Colon (tissue), 2 donors: ENCODE results near the gene LILRB5.
"Not testable (repeated sequence)": the region's sequence is repeated elsewhere in the genome, so short reads cannot be mapped to it uniquely, and the experiment has no call there.

Experiments used
- FAIRE-seq: peaks from 2 replicates; lab custom pipeline; 2012; peaks lifted over from hg19 to GRCh38; lab: Jason Lieb, UNC
- donor health status: control.
- donor health status: control.

LILRB5 gene

DNA sequence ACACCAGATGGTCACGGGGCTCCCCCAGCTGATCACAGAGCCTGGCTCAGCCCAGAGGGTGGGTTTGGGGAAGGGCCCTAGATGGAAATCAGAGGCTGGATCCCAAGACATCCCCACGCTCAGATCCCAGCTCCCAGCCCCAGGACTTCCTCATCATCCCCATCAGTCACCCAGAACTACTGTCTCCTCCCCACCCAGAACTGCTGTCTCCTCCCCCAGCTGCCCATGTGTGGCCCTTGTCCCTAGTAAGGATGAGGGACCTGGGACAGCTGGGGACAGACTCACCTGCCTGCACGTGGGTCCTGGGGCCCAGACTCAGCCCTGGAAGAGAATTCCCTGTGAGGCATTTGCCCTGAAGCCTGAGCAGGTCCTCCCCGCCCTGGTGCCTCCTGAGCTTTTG is 14.8 kb downstream of the LILRB5 start:
- FAIRE-seq, result not testable (repeated sequence)

DNA sequence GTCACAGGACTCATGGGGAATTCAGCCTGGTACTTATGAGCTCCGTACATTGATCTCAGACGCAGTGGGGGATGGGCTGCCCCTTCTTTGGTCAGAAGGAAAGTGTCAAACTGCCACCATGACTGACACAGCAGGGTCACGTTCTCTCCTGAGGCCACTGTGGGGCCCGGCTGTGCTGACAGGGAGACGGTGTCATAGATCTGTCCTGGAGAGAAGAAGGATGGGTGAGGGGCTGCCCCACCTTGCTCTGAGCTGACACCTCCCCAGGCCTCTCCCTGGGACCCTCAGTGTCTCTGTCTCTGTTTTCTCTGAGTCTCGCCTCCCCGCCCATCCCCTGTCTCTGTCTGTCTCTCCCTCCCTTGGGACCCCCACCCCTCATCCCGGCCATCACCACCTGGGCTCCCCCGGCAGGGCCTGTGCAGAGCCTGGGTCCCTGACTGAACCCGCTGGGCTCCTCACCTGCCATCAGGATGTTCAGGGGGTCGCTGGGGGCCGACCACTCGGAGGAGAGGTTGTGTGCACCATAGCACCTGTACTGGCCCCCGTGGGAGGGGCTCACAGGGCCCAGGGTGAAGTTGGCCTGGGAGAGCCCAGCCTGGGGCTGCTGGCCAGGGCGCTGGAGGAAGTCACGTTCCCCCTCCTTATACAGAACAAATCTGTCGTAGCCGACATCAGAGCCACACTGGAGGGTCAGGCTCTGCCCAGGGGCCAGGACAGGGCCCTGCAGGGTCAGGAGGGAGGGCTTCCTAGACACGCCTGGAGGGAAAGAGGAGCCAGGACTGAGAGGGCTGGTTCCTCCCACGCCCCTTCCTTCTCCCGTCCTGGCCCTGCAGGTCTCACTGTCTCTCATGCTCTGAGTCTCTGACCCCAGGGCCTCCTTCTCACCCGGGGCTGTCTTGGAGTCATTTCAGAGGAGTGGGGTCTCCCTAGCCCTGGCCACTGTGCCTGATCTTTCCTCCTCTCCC is 16.4 kb downstream of the LILRB5 start:
- FAIRE-seq, result not testable (repeated sequence)

DNA sequence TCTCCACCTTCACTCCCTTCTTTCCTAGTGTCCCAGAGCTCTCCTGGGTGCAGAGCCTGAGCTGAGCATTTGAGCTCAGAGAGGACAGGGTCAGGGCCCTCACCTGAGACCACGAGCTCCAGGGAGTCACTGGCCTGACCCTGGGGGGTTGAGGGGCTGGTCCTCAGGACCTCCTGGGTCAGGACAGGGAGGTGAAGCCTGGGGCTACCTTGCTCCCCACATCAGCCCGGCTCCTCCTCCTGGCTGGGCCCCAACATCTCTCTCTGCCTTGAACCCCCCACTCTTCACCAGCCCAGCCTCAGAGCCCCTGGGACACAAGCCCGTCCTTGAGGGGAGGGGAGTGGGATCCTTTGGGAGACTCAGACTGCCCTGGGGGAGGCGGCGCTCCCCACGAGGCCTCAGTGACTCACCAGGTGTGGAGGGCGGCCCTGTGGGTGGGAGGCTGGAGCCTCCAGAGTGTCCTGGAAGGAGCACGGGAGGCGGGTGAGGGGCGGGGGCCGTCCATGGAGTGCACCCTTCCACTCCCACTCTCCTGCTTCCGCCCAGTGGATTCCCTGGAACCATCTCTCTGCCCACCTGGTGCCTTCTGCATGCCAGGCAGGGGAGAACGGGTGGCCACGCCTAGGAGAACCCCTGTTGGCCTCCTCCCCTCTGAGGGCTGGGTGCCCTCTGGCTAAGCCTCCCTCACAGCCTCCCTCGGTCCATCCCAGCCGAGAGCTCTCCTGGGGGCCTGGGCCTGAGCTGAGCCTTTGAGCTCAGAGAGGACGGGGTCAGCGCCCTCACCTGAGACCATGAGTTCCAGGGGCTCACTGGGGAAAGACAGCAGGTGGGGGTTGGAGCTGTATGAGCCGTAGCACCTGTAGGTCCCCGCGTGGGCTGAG is 17.3 kb downstream of the LILRB5 start:
- FAIRE-seq, result not testable (repeated sequence)

DNA sequence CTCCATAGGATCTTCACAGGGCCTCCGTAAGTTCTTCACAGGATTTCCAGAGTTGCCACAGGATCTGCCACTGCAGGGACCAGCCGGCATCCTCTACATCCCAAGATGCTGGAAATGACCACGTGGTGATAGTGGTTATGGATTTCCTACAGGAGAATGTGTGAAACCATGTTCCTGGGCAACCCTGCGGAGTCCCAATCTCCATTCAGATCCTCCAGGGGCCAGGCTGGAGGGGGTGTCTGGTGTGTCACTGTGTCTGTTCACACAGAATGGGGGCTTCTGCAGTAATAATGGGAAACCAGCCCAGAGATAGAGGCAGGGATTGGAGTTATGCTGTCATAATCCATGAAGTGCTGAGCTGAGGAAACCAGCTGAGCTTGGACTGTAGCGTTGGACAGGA is 23.1 kb downstream of the LILRB5 start:
- FAIRE-seq, result no peak

DNA sequence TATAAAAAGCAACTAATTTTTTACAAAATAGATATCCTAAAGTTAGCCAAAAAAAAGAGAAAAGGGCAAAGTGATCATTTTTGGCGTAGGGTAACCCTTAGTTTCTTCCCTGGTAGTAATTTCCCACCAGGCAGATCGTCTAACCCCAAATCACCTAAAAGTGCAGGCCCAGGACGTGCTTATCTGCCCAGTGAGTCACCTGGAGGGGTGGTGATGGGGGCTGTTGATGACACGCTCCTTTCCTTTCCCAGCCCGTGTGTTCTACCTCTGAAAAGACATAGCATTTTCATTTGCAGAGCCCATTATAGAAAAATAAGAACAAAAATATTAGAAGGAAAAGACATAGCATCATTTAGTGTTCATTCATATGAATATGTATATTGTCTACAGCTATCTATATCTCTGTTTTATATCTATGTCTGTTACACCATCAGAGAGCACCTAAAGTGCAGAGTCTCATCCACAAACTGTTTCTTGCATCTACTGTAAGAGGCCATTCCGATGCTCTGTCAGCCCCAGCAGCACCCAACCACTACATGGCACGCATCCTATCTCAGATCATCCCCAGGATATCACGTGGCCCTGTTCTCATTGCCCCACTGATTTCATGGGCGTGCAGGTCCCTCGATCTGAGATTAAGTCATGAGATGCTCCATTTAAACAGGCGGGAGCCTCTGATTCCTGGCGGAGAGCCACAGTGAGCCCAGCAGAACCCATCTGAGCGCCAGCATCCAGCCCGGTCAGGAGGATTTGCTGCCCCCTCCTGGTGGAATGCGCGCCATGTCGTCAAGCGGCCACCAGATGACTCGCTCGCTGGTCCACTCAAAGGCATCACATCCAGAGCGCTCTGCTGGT is 25.8 kb downstream of the LILRB5 start:
- FAIRE-seq, result no peak

DNA sequence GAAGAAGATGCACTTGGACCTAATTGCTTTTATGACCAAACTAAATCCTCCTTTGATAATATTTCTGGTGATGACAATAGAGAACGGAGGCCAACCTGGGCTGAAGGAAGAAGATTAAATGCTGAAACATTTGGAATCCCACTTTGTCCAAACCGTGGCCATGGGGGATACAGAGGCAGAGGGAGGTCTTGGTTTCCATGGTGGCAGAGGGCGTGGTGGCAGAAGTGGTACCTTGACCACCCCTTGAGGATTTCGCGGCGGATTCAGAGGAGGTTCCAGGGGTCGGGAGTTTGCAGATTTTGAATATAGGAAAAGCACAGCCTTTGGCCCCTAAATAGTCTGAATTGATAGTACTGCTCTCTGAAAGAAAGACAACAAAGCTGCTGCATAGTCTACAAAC is 27.0 kb downstream of the LILRB5 start:
- no peak for FAIRE-seq

DNA sequence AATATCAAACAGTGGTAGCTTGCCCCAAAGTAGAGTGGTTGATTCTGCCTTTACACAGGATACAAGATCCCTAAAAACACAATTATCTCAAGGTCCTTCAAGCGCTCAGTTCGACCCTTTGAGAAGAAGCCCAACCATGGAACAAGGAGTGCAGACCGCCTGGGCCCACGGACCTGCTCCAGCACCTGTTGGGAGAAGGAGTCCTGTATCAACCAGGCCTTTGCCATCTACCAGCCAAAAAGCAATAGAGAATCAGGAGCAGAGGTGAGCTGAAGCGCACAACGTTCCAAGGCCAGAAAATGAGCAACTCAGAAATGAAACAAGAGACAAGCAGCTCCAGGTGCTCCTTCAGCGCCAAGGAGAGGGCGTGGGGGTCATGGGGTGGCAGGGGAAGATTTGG is 27.9 kb downstream of the LILRB5 start:
- FAIRE-seq, result no peak

DNA sequence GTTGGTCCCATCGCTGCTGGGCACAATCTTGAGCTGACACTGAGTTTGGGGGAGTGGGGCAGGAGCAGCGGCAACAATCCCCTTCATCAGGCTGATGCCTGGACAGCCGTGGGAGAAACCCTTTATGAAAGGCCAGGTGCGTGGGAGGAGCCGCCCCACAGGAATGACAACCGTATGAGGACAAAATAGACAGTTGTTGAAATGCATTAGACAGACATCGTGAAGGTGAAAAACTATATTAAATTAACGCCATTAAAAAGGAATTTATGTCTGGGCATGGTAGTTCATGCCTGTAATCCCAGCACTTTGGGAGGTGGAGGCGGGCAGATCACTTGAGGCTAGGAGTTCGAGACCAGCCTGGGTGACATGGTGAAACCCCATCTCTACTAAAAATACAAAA is 32.5 kb downstream of the LILRB5 start:
- not testable (repeated sequence) for FAIRE-seq

DNA sequence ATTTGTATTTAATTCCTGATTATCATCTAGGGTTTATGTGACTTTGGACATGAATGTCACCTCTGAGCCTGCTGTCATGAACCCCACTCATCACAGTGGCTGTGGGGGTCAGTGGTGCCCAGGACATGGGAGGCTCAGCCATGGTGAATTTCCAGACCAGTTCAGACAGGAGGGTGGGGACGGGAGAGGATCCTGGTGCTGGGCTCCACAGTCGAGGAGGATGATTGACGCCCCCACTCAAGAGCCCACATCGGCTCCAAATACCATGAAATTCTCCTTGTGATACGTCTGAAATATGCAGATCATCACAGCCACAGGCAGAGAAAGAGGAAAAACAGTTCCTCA is 33.2 kb downstream of the LILRB5 start:
- not testable (repeated sequence) for FAIRE-seq

DNA sequence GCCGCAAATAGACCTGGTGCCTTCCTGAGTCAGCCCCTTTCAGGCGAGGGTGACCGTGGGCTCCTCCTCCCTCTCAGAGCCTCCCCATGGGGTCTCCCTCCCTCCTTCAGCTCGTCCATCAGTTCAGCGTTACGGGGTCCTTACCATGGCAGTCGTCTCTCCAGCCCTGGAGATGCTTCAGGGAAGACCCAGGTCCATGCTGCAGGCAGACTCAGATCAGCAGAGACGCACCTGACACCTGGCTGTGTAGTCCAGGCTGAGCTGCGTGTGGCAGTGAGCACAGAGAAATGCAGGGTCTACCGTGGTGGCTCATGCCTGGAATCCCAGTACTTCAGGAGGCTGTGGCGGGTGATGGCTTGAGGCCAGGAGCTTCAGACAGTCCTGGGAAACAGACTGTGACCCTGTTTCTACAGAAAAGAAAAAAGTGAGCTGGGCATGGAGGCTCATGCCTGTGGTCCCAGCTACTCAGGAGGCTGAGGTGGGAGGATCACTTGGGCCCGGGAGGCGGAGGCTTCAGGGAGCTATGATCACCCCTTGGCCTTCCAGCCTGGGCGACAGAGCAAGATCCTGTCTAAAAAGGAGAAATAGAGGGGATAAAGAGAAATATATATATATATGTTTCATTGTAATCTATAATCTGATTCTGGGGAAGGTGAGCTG is 33.7 kb downstream of the LILRB5 start:
- FAIRE-seq, result not testable (repeated sequence)

DNA sequence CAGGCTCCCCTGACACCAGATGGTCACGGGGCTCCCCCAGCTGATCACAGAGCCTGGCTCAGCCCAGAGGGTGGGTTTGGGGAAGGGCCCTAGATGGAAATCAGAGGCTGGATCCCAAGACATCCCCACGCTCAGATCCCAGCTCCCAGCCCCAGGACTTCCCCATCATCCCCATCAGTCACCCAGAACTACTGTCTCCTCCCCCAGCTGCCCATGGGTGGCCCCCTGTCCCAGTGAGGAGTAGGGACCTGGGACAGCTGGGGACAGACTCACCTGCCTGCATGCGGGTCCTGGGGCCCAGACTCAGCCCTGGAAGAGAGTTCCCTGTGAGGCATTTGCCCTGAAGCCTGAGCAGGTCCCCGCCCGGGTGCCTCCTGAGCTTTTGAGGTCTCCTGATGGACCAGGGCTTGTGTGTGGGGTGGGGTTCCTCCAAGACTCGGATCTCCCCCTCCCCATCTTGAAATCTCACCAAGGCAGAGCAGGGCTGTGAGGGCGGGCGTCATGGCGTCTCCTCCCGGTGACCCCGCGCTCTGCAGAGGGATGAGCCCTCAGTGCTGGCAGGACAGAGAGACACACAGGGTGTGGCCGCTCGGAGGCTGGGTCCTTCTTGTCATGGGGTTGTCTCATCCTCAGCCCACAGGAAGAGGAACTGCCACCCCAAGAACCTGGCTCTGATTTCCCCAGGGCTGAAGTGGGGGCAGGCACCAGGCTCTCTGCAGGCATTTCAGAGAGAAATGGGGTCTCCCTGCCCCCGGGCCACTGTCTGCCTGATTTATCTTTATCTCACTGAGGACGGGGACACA is 34.4 kb downstream of the LILRB5 start, which contains the start of gene LILRB3:
Gene LILRB3, minus strand, starts transcription at position 534 of the 803 bp plus-strand sequence. Its CDS starts 31 bp downstream, at position 503.
- not testable (repeated sequence) for FAIRE-seq

DNA sequence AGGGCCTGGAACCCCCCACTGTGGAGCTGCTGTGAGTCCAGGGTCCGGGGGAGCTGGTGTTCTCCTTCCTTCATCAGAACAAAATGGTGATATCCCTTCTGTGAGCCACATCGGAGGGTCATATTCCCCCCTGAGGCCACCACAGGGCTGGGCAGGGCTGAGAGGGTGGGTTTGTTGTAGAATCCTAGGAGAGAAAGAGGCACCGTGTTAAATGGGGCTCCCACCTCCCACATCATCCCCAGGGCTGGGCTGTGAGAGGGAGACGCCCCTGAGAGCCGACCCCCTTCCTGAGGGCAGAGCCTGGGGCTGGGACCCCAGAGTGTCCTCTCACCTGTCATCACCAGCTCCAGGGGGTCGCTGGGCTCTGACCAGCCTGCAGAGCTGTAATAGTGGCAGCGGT is 35.1 kb downstream of the LILRB5 start:
- not testable (repeated sequence) for FAIRE-seq

DNA sequence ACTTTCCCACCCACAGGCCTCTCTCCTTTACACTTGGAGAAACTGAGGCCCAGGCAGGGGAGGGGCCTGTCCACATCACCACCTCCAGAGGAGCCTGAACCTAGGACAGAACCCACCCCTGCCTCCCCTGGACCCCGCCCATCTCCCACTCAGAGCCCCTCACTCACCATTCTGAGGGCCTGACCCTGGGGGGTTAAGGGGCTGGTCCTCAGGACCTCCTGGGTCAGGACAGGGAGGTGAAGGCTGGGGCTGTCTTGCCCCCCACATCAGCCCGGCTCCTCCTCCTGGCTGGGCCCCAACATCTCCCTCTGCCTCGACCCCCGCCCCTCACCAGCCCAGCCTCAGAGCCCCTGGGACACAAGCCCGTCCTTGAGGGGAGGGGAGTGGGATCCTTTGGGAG is 37.4 kb downstream of the LILRB5 start:
- FAIRE-seq, result not testable (repeated sequence)

DNA sequence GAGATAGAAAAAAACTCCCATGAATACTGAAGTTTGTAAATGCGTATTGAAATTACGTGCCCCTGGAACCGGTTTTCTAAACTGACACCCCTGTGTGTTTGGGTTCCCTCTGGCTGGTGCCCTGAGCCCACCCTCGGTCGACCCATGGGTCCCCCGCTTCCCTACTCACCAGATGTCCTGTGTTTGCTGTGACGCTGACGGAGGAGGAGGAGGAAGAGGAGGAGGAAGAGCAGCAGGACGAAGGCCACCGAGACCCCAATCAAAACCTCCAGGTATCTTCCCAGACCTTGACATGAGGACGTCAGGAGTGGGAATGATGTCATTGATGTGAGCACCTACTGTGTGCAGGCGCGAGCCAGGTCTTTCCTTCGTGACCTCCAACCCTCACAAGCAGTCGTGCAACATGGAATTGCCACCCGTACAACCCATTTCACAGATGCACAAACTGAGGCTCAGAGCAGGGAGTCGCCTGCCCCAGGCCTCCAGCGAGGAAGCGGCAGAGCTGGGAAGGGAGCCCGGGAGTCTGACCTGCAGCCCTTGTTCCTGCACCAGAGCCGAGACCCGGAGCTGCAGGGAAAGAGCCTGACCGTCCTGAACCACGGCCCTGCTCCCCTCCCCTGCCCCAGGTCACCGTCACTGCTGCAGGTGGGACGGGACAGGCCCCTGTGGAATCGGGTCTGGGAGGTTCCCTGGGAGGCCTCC is 38.0 kb downstream of the LILRB5 start:
- FAIRE-seq, result no peak

DNA sequence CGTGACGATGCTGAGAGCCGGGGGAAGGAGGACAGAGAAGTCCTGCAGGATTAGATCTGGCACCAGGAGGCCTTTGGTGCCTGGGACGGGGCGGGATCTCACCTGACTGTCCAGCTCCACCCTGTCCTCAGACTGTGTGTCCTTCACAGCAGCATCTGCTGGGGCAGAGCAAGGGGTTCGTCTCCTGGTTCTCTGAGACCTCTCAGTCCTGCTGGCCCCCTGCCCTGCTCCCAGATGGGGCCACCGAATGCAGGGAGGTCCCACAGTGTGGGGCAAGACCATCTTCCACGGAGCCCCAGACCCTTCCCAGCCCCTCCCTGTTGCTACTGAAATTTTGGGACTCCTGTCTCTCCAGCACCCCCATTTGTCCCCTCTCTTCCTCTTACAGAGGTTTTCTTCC is 38.8 kb downstream of the LILRB5 start:
- no peak for FAIRE-seq

DNA sequence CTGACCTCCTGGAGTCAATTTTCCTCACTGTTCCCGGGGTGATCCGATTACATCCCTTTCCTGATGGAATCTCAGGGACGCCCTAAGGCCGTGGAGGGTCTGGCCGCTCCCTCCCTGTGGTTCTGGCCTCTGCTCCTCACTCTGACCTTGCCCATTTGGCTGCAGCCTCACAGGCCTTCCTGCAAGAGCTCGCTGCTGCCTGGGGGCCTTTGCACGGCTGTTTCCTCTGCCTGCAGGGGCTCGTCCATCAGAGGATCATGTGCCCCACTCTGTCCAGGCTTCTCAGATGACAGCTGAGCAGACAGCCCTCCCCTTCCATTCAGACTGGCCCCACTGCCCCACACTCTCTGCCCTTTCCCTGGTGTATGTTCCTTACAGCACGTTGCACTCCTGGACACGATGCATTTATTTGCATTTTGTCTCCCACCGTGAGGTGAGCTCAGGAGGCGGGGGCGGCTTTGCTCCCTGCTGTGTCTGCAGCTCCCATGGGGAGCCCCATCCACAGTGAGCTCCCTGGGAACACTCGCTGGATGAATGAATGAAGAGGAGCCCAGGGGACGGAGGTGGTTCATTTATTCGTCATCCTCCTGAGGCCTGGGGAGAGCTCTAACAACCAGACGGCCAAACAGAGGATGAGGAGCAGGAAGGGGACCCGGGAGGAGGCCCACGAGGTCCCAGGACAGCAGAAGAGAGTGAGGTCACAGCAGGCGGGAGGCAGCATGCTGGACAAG is 39.4 kb downstream of the LILRB5 start:
- not testable (repeated sequence) for FAIRE-seq

DNA sequence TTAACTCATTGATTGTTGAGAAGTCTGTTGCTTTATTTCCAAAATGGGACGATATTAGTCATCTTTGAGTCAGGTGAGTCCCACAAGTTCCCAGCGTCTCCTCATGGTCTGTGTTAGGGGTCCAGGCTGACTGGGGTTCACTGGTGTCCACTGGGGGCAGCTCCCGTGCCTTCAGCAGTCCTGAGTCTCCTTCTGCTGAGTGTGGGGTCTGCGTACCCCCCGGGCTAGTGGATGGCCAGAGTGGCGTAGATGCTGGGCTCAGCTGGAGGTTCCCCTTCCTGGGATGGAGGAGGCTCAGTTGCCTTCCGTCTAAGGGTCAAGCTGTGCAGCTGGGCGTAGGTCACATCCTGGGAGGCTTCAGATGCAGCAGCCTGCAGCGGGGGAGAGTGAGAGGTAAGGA is 40.2 kb downstream of the LILRB5 start:
- FAIRE-seq, result no peak

DNA sequence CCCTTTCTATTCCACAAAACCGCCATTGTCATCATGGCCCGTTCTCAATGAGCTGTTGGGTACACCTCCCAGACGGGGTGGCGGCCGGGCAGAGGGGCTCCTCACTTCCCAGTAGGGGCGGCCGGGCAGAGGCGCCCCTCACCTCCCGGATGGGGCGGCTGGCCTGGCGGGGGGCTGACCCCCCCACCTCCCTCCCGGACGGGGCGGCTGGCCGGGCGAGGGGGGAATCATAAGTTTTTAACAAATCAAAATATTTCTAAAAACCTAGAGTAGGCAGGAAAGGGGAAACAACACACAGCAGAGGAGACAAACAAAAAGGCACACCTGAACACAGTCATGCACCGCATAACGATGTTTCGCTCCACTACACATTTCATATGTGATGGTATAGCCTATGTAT is 42.3 kb downstream of the LILRB5 start:
- FAIRE-seq, result not testable (repeated sequence)

DNA sequence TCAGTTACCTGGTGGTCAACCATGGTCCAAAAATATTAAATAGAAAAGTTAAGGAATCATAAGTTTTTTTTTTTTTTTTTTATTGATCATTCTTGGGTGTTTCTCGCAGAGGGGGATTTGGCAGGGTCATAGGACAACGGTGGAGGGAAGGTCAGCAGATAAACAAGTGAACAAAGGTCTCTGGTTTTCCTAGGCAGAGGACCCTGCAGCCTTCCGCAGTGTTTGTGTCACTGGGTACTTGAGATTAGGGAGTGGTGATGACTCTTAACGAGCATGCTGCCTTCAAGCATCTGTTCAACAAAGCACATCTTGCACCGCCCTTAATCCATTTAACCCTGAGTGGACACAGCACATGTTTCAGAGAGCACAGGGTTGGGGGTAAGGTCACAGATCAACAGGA is 42.9 kb downstream of the LILRB5 start:
- FAIRE-seq, result not testable (repeated sequence)
